Tibial artery (tissue), 4 donors: ENCODE measurements around the gene NBPF1.
"Not testable (repeated sequence)": the region's sequence is repeated elsewhere in the genome, so short reads cannot be mapped to it uniquely, and the experiment has no call there.

Experiments used
- DNase-seq, 2 donors: peaks; one replicate each; pipeline ENCODE4 v3.0.0-alpha.2; 2019
- H3K27ac ChIP-seq, 2 donors: fragments of 200-600 bp; sonication (generic) in 1 of 2; 1 replicate in 1 of 2; 2 replicates in 1 of 2; pipeline ENCODE4 v1.5.1; 2018 to 2019; ENCODE audit warnings: mild to moderate bottlenecking in 1 of 2
- H3K27me3 ChIP-seq, 2 donors: fragments of 200-600 bp; sonication (generic) in 1 of 2; one replicate each; pipeline versions ENCODE4 v1.5.1 to v1.6.0; 2016 to 2019
- H3K36me3 ChIP-seq, 3 donors: fragments of 200-600 bp; sonication (generic) in 2 of 3; one replicate each; pipeline ENCODE4 v1.5.1; 2016 to 2019; ENCODE audit warnings: mild to moderate bottlenecking in 2 of 3
- H3K4me1 ChIP-seq, 4 donors: fragments of 200-600 bp; sonication (generic) in 2 of 4; 1 replicate in 3 of 4; 2 replicates in 1 of 4; pipeline ENCODE4 v1.5.1; 2016 to 2019
- H3K4me3 ChIP-seq, 2 donors: fragments of 200-600 bp; sonication (generic) in 1 of 2; 1 replicate in 1 of 2; 2 replicates in 1 of 2; pipeline ENCODE4 v1.5.1; 2018 to 2019; ENCODE audit warnings: mild to moderate bottlenecking in 2 of 2
- H3K9me3 ChIP-seq, 3 donors: fragments of 200-600 bp; sonication (generic) in 1 of 3; one replicate each; pipeline ENCODE4 v1.5.1; 2016 to 2019
- intact Hi-C: fragments of 100-400 bp; cut with DNase I; formaldehyde crosslinking; loops from one replicate; pipeline ENCODE4 v1.15.0; 2023; ENCODE audit warnings: low total_unique reads
- TF ChIP-seq, protein P1 (sequence below), 2 experiments: fragments of 200-600 bp in 1 of 2; fragments of 450-650 bp in 1 of 2; IDR thresholded peaks; one replicate each; pipeline ENCODE4 v1.5.1; 2017 to 2019; ENCODE audit warnings: antibody characterized with exemption in 2 of 2, mild to moderate bottlenecking in 1 of 2, moderate library complexity in 1 of 2

NBPF1 gene

GRCh38 chr1:16637941-16638778 lies 24.8 kb upstream of the NBPF1 start:
- peak; percentile 17 to 68 for DNase-seq
- intact Hi-C loops = not testable (repeated sequence)

GRCh38 chr1:16636551-16637195 lies 23.3 kb upstream of the NBPF1 start:
- intact Hi-C loops, H3K27ac ChIP-seq, H3K4me3 ChIP-seq, H3K9me3 ChIP-seq, H3K27me3 ChIP-seq, H3K4me1 ChIP-seq: not testable (repeated sequence)
- DNase-seq = peak in 1 of 2 donors; percentile 21
- H3K36me3 ChIP-seq = peaks cover 23 to 34% (median 28%) of the 10 kb centered on the region in 3 donors

More at GRCh38 chr1:16637941-16638778, 24.8 kb upstream of the NBPF1 start:
- Histone ChIP-seq H3K4me1 (peaks cover 3 to 23% (median 11%) of the 10 kb centered on the region in 4 donors), H3K36me3 (peaks cover 10 to 24% (median 14%) of the 10 kb centered on the region in 3 donors)
- not testable (repeated sequence) for H3K9me3 ChIP-seq, H3K27ac ChIP-seq, H3K4me3 ChIP-seq, H3K27me3 ChIP-seq

GRCh38 chr1:16635959-16636358 lies 22.6 kb upstream of the NBPF1 start:
- H3K4me1 ChIP-seq, intact Hi-C loops, H3K27me3 ChIP-seq, H3K4me3 ChIP-seq, H3K27ac ChIP-seq, H3K9me3 ChIP-seq: not testable (repeated sequence)
- peak in 1 of 2 donors; percentile 20 for DNase-seq
- peaks cover 31 to 41% (median 36%) of the 10 kb centered on the region in 3 donors for H3K36me3 ChIP-seq

DNA sequence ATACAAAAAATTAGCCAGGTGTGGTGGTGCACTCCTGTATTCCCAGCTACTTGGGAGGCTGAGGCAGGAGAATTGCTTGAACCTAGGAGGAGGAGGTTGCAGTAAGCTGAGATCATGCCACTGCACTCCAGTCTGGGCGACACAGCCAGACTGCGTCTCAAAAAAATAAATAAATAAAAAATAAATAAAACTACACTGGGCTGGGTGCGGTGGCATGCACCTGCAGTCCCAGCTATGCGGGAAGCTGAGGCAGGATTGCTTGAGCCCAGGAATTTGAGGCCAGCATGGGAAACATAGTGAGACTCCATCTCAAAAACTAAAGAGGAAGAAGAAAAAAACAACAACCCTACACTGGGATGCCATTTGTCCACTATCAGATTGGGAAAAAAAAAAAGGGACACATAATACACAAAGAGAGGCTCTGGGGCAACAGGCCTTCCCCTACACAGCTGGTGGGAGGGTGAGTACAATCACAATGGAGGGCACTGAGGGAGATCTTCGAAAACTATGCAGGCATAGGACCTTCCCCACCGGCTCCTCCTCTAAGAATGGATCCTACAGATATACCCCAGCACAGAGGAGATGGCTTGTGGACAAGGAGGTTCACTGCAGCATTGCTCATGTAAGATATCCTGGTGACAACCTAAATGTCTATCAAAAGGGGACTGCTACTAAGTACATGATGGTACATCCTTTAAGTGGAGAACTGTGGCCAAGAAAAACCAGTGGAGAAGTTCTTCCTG lies 20.3 kb upstream of the NBPF1 start:
- H3K9me3 ChIP-seq, H3K4me1 ChIP-seq, H3K27me3 ChIP-seq, H3K4me3 ChIP-seq, H3K27ac ChIP-seq, intact Hi-C loops: not testable (repeated sequence)
- DNase-seq = peak in 1 of 2 donors; percentile 63
- peaks cover 48 to 58% (median 55%) of the 10 kb centered on the region in 3 donors for H3K36me3 ChIP-seq

DNA sequence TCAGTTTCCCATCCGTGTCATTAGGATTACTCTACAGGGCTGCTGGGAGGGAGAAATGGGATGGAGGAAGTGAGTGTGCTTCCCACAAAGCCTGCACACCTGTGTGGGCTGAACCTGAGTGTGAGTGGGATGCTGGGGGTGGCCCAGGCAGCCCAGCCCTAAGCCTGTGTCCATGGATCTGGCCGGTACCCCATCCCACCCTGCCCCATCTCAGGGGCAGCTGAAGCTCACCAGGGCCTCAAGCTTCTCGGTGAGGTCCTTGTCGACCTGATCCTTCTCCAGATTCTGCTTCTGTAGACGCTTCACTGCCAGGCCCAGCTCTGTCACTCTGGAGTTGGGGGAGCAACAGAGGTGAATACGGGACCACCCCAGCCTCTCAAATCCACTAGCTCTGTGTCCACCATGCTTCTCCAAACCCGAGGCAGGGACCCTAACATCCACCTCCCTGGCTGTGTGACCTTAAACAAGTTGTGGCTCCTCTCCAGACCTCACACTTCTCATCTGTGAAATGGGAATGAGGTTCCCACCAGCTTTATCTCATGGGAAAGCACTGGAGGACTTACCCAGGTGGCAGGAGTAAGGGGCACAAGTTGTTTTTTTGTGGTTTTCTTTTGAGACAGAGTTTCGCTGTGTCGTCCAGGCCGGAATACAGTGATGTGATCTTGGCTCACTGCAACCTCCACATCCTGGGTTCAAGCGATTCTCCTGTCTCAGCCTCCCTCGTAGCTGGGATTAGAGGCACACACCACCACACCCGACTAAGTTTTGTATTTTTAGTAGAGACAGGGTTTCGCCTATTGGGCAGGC lies 18.9 kb upstream of the NBPF1 start:
- H3K27me3 ChIP-seq, H3K9me3 ChIP-seq, H3K4me3 ChIP-seq, H3K27ac ChIP-seq, intact Hi-C loops, H3K4me1 ChIP-seq: not testable (repeated sequence)
- DNase-seq = peak in 1 of 2 donors; percentile 64
- peaks cover 56 to 71% (median 69%) of the 10 kb centered on the region in 3 donors for H3K36me3 ChIP-seq

DNA sequence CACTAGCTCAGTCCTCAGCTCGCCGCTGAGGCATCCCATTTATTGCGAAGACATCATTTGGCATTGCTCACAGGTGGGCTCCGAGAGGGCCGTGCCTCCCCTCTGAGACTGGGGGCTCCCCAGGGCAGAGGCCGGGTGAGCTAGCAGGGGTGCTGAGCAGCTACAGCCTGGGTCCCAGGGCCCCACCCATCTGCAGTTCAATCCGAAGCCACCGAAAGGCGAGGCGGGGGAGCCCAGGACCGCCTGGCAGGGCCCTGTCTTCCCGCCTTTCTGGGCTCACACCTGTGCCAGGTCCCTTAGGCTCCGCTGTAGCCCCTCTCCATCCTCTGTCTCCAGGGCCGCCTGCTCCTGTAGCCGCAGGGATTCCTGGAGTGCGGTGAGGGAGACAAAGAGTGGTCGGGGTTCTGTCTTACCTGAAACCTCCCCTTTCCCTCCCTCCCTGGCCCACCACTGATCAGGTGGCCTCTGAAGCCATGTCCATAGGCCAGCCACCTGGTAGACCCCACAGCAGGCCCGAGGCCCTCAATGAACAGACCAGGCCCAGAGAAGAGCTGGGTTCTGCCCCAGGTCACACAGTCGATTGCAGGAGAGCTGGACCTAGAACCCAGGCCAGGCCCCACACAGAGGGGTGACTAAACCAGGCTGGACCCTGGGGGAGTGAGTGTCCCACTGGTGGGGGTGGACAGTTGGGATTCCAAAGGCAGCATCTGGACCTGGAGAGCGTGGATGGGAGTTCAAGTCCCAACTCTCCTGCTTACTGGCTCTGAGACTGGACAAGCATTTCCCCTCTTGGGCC lies 18.1 kb upstream of the NBPF1 start:
- Histone ChIP-seq H3K36me3 (peaks cover 60 to 79% (median 77%) of the 10 kb centered on the region in 3 donors), H3K4me3 (no peak overlapping the region), H3K9me3 (no peaks in the 10 kb centered on the region), H3K27ac (no peak overlapping the region), H3K27me3 (no peaks in the 10 kb centered on the region), H3K4me1 (no peaks in the 10 kb centered on the region)
- TF ChIP-seq, protein P1, sequence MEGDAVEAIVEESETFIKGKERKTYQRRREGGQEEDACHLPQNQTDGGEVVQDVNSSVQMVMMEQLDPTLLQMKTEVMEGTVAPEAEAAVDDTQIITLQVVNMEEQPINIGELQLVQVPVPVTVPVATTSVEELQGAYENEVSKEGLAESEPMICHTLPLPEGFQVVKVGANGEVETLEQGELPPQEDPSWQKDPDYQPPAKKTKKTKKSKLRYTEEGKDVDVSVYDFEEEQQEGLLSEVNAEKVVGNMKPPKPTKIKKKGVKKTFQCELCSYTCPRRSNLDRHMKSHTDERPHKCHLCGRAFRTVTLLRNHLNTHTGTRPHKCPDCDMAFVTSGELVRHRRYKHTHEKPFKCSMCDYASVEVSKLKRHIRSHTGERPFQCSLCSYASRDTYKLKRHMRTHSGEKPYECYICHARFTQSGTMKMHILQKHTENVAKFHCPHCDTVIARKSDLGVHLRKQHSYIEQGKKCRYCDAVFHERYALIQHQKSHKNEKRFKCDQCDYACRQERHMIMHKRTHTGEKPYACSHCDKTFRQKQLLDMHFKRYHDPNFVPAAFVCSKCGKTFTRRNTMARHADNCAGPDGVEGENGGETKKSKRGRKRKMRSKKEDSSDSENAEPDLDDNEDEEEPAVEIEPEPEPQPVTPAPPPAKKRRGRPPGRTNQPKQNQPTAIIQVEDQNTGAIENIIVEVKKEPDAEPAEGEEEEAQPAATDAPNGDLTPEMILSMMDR (IDR thresholded peaks at IDR 0.05) = no peak
- intact Hi-C loops = no loop called here
- peak in 1 of 2 donors; percentile 72 for DNase-seq

DNA sequence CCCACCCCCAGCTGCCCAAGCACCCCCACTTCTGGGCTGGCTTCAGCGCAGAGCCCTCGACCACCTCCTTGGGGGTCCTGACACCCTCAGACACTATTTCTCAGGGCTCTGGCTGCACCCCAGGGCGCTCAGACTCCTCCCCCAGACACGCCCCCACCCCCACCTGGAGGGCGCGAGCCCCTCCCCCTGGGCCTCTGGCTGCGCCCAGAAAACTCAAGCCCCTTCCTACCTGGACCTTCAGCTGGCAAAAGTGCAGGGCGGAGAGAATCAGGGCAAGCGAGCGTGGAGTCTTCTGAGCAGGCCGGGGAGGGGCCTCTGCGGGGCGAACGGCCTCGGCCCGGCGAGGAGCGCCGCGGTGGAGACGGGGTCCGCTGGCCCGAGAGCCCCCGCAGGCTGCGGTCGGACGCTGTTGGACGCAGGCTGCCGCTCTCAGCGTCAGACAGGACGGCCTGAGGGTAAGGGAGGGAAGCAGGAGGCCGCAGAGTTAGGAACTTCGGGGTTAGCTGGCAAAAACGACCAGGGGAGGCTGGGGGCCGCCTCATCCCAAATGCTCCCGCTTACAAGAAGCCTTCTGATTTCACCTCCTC lies 17.4 kb upstream of the NBPF1 start:
- TF ChIP-seq, protein P1 (IDR thresholded peaks at IDR 0.05) = no peak
- Histone ChIP-seq H3K4me1 (no peaks in the 10 kb centered on the region), H3K9me3 (no peaks in the 10 kb centered on the region), H3K4me3 (no peak overlapping the region), H3K36me3 (peaks cover 67 to 86% (median 84%) of the 10 kb centered on the region in 3 donors), H3K27ac (no peak overlapping the region), H3K27me3 (no peaks in the 10 kb centered on the region)
- DNase-seq = peak in 1 of 2 donors; percentile 72
- intact Hi-C loops = no loop called here

DNA sequence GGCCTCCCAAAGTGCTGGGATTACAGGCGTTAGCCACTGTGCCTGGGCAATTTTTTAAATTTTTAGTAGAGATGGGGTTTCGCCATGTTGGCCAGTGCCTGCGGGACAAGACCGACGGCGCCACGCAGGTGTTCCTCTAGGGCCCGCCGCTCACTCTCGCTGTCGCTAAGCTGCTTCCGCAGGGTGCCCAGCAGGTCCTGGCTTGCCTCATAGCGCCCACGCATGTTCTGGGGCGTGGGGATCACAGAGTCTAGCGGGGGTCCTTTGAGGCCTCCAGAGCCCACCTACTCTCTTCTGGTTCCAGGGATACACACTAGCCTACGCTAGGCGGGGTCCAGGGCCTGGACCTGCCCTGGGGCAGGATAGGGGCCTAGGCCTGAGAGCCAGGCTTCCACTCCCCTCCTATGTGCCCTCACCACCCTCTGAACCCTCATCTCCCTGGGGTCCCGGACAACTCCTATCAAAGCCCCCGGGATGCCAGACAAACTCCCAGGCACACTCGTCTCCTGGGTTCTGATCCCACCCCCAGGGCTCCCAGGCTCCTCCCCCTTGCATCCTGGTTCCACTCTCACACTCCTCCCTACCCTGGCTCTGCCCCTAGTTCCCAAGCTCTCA lies 16.7 kb upstream of the NBPF1 start:
- peak in 1 of 2 donors; percentile 68 for DNase-seq

More for the DNA sequence above, 16.7 kb upstream of the NBPF1 start:
- H3K4me1 ChIP-seq, H3K9me3 ChIP-seq, H3K4me3 ChIP-seq, intact Hi-C loops, H3K27ac ChIP-seq, H3K27me3 ChIP-seq: not testable (repeated sequence)
- peaks cover 73 to 94% (median 92%) of the 10 kb centered on the region in 3 donors for H3K36me3 ChIP-seq
